Suprapubic skin (tissue), 3 donors: ENCODE measurements around the gene TUBB4B.
A peak's percentile ranks its signal among the peaks of the same experiment; 100 is the strongest.

Source experiments
- POLR2A ChIP-seq, 2 donors: fragments of 450-650 bp; IDR thresholded peaks; one replicate each; pipeline ENCODE4 v1.6.1; 2017; ENCODE audit warnings: antibody characterized with exemption in 2 of 2, mild to moderate bottlenecking in 2 of 2, moderate library complexity in 2 of 2
- TF ChIP-seq, protein P1 (sequence below), 2 donors: fragments of 200-600 bp in 1 of 2; fragments of 450-650 bp in 1 of 2; sonication (generic) in 1 of 2; IDR thresholded peaks; one replicate each; pipeline ENCODE4 v1.5.1; 2016 to 2019; ENCODE audit warnings: antibody characterized with exemption in 2 of 2, mild to moderate bottlenecking in 1 of 2, moderate library complexity in 1 of 2

DNA sequence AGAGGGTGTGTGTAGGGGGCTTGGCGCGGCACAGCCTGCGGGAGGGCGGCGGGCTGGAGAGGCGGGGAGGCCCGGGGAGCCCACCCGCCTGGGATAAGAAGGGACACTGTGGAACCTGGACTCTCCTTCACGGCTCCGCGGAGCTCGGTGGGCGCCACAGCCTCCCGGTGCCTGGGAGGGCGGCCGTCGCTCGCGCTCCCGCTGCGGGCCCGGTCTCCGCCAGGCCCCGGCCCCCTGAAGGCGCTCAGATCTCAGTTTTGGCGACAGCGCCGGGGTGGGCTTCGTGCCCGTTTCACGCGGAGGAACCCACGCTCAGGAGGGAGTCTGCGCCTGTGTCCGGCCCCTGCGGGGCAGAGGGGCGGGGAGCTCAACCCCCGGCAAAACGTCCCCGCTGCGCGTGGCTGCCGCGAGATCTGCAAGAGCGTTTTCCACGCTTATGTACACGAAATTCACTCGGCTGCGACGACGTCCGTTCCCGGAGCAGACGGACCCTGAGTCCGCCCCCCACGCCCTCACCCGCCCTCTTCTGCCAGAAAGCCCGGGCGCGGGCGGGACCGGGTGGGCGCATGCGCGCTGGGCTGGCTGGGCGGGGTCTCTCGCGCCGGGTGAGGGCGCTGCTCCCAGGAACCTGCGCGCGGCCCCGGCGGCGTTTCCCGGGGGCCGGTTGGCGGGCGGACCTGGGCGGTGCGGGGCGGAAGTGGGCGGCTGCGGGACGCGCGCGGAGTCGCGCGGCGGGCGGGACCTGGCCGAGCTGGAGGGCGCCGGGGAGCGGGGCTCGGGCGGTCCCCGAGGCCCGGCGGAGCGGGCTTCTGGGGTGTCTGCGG lies 13.7 kb downstream of the TUBB4B start, which contains the start of gene NELFB:
- TF ChIP-seq, protein P1, sequence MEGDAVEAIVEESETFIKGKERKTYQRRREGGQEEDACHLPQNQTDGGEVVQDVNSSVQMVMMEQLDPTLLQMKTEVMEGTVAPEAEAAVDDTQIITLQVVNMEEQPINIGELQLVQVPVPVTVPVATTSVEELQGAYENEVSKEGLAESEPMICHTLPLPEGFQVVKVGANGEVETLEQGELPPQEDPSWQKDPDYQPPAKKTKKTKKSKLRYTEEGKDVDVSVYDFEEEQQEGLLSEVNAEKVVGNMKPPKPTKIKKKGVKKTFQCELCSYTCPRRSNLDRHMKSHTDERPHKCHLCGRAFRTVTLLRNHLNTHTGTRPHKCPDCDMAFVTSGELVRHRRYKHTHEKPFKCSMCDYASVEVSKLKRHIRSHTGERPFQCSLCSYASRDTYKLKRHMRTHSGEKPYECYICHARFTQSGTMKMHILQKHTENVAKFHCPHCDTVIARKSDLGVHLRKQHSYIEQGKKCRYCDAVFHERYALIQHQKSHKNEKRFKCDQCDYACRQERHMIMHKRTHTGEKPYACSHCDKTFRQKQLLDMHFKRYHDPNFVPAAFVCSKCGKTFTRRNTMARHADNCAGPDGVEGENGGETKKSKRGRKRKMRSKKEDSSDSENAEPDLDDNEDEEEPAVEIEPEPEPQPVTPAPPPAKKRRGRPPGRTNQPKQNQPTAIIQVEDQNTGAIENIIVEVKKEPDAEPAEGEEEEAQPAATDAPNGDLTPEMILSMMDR (IDR thresholded peaks at IDR 0.05): no peak
- peak in 1 of 2 donors; percentile 19 for TF ChIP-seq POLR2A (IDR thresholded peaks at IDR 0.05)
